ENCODE results near the gene IFNA13.

IFNA13 gene

DNA sequence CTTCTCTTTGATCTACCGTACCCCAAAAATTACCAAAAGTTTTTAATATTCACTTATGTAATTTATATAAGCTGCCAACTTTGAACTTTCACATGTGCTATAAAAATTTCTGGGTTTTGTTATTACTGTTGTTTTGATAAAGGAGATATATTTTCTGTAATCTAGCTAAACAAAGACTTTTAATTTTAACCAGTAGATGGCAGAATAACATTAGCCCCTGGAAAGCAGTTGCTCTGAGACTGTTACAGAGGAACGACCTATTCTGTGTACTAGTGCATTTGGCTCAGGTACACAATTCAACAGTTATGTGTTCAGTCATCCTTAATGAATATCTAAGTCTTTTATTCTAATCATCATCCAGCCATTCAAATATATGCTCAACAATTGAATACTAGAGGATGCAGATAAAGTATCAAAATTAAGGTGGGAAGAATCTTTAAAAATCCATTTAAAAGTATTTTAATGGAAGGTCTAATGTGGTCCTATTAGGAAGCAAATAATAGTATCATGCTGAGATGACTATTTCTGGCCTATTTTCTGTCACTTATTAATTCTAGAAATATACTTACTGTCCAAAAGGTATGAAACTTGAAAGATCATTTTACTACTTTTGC lies 41.2 kb downstream of the IFNA13 start:
- TF ChIP-seq, protein P1, sequence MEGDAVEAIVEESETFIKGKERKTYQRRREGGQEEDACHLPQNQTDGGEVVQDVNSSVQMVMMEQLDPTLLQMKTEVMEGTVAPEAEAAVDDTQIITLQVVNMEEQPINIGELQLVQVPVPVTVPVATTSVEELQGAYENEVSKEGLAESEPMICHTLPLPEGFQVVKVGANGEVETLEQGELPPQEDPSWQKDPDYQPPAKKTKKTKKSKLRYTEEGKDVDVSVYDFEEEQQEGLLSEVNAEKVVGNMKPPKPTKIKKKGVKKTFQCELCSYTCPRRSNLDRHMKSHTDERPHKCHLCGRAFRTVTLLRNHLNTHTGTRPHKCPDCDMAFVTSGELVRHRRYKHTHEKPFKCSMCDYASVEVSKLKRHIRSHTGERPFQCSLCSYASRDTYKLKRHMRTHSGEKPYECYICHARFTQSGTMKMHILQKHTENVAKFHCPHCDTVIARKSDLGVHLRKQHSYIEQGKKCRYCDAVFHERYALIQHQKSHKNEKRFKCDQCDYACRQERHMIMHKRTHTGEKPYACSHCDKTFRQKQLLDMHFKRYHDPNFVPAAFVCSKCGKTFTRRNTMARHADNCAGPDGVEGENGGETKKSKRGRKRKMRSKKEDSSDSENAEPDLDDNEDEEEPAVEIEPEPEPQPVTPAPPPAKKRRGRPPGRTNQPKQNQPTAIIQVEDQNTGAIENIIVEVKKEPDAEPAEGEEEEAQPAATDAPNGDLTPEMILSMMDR (IDR thresholded peaks at IDR 0.05; ENCODE audit: low read depth, low read length) = peak; percentile 58
- DNase-seq (ENCODE audit: extremely low read depth, low read depth) = no peak

DNA sequence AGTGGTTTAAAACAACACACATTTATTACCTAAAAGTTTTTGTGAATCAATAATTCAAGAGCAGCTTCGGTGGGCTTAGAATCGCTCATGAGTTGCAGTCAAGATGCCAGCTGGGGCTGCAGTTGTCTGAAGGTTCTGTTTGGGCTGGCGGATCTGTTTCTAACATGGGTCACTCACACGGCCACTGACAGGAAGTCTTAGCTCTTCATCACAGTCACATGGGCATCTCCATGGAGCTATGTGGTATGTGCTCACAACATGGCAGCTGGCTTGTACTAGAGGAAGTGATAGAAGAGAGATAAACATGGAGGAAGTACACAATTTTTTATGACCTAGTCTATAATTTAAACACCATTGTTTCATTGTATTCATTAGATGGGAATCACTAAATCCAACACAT lies 43.8 kb downstream of the IFNA13 start:
- DNase-seq (ENCODE audit: extremely low read depth, low read depth) = no peak
- TF ChIP-seq, protein P1 (IDR thresholded peaks at IDR 0.05; ENCODE audit: low read depth, low read length) = no peak

DNA sequence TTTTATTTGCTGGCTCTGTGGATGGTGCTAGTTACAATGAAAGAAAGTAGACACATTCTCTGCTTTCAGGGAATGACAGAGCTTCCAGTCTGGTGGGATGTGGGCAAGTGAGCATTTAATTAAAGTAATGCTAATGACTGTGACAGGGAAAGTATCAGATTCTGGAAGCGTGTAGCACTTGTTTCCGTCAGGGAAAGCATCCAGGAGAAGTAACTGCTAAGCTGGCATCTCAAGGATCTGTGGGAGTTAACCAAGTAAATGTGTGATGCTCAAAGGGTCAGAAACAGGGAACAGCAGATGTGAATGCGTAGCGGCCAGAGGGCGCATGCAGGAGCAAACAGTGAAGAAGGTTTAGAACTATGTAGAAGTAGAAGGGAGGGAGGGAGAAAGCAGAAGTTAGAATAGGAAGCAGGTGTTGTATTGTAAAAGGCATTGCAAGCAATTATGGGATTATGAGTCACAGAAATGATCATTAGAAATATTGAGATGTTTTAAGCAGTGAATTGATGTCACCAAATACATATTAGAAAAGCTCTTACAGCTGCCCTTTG lies 44.9 kb downstream of the IFNA13 start:
- no peak for DNase-seq (ENCODE audit: extremely low read depth, low read depth)
- TF ChIP-seq, protein P1 (IDR thresholded peaks at IDR 0.05; ENCODE audit: low read depth, low read length) = no peak

DNA sequence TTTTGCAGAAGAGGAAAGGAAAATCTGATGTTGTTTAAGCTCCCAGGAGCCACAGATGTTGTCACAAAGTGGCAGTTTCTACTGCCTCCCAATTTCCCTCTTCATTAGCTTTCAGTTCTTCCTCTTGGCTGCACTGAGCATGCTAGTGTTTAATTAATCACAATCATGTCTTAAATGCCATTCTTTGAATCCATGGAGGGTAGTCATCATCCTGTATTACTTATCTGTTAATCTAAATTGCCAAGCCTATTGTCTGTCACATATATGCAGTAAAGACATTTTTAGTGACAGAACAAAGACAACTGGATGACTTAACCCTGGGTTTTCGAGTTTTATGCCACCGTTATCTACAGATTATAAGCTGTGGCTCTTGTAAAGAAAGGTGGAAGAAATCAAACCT lies 47.4 kb downstream of the IFNA13 start:
- DNase-seq (ENCODE audit: extremely low read depth, low read depth) = no peak
- TF ChIP-seq, protein P1 (IDR thresholded peaks at IDR 0.05; ENCODE audit: low read depth, low read length) = no peak

DNA sequence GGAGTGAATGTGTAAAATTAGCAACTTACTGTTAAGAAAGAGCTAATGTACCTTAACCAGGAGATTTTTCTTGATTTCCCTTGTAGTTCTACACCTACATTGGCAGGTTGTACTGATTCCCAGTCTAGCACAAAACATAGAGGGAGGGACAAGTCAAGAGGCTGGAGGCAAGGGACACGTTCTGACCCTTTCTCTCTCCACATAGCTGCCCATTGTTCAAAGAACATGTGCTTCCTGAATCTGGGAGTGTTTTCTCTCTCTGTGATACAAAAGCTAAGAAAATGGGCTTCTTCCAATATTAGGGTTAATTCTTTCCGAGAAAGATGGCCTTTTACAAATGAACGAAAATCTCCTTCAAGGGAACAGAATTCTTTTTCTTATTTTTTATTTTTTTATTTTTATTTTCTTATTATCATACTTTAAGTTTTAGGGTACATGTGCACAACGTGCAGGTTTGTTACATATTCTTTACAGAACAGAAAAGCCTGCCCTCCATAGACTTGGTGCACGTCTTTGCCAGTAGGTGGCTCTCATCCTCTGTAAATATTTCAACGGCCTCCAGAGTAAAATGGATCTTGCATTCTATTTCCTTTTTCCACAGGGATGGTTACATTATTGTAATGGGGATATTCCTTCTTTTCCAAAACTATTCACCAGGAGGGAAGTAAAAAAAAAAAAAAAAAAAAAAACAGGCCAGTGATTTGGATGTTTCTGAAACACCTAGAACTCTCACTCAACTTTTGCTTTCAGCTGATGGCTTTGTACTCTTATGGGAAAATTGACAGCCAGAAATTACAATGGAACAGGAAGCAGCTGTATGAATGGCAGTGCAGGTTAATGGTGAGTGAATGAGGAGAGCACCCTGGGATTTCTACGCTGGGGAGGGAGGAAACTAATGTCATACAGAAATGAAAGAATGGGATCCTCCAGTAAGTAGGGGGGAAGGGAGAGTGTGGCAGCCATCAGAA lies 49.6 kb downstream of the IFNA13 start:
- TF ChIP-seq, protein P1 (IDR thresholded peaks at IDR 0.05; ENCODE audit: low read depth, low read length) = peak; percentile 74

More for the DNA sequence above, 49.6 kb downstream of the IFNA13 start:
- DNase-seq (ENCODE audit: extremely low read depth, low read depth) = no peak
